Nephron progenitor cell (in vitro differentiated cells): Measurements from ENCODE around the gene BNIPL.

Experiments used
- DNase-seq: peaks from one replicate; pipeline ENCODE4 v3.0.0; 2021
- H3K27ac Mint-ChIP-seq: 2 replicates; pipeline ENCODE4 v1.8.0; 2021; ENCODE audit warnings: mild to moderate bottlenecking, moderate library complexity, mixed read lengths
- H3K27me3 Mint-ChIP-seq: 2 replicates; pipeline ENCODE4 v1.8.0; 2021; ENCODE audit warnings: mild to moderate bottlenecking, low read depth, mixed read lengths; ENCODE audit not compliant: poor library complexity
- H3K36me3 Mint-ChIP-seq: 2 replicates; pipeline ENCODE4 v1.8.0; 2021; ENCODE audit warnings: low read depth, mixed read lengths
- H3K4me1 Mint-ChIP-seq: 2 replicates; pipeline ENCODE4 v1.8.0; 2021; ENCODE audit warnings: mixed read lengths
- H3K4me3 Mint-ChIP-seq: 2 replicates; pipeline ENCODE4 v1.8.0; 2021; ENCODE audit warnings: mild to moderate bottlenecking, moderate library complexity, mixed read lengths
- H3K9me3 Mint-ChIP-seq: 2 replicates; pipeline ENCODE4 v1.8.0; 2021; ENCODE audit warnings: mild to moderate bottlenecking, moderate library complexity, mixed read lengths
- TF ChIP-seq, protein P1 (sequence below): fragments of 200-600 bp; sonication (generic); IDR thresholded peaks from 2 replicates; pipeline ENCODE4 v1.5.0; 2021; ENCODE audit warnings: antibody characterized with exemption

The BNIPL gene

GRCh38 chr1:151010346-151010726 lies 26.1 kb upstream of the BNIPL start:
- DNase-seq: no peak
- H3K27ac Mint-ChIP-seq: no peak overlapping the region
- no peaks in the 10 kb centered on the region for H3K36me3 Mint-ChIP-seq
- TF ChIP-seq, protein P1, sequence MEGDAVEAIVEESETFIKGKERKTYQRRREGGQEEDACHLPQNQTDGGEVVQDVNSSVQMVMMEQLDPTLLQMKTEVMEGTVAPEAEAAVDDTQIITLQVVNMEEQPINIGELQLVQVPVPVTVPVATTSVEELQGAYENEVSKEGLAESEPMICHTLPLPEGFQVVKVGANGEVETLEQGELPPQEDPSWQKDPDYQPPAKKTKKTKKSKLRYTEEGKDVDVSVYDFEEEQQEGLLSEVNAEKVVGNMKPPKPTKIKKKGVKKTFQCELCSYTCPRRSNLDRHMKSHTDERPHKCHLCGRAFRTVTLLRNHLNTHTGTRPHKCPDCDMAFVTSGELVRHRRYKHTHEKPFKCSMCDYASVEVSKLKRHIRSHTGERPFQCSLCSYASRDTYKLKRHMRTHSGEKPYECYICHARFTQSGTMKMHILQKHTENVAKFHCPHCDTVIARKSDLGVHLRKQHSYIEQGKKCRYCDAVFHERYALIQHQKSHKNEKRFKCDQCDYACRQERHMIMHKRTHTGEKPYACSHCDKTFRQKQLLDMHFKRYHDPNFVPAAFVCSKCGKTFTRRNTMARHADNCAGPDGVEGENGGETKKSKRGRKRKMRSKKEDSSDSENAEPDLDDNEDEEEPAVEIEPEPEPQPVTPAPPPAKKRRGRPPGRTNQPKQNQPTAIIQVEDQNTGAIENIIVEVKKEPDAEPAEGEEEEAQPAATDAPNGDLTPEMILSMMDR: no peak
- H3K9me3 Mint-ChIP-seq: no peaks in the 10 kb centered on the region
- H3K4me1 Mint-ChIP-seq: peaks cover 73% of the 10 kb centered on the region
- H3K4me3 Mint-ChIP-seq: peak overlapping the region; percentile 98
- peaks cover 6% of the 10 kb centered on the region for H3K27me3 Mint-ChIP-seq

- H3K27me3 Mint-ChIP-seq: peaks cover 6% of the 10 kb centered on the region
- H3K27ac Mint-ChIP-seq: no peak overlapping the region
- H3K4me3 Mint-ChIP-seq: no peak overlapping the region
- TF ChIP-seq, protein P1: no peak
- DNase-seq: no peak
- peaks cover 64% of the 10 kb centered on the region for H3K4me1 Mint-ChIP-seq
- H3K9me3 Mint-ChIP-seq: no peaks in the 10 kb centered on the region
- H3K36me3 Mint-ChIP-seq: no peaks in the 10 kb centered on the region
Measured at GRCh38 chr1:151011154-151011850, 25.1 kb upstream of the BNIPL start.

GRCh38 chr1:151012684-151013471 lies 23.5 kb upstream of the BNIPL start:
- Mint-ChIP-seq H3K4me3 (no peak overlapping the region), H3K27ac (peak overlapping the region; percentile 91), H3K9me3 (no peaks in the 10 kb centered on the region), H3K27me3 (peaks cover 6% of the 10 kb centered on the region), H3K4me1 (peaks cover 48% of the 10 kb centered on the region), H3K36me3 (peaks cover 2% of the 10 kb centered on the region)
- no peak for DNase-seq
- TF ChIP-seq, protein P1: no peak

DNA sequence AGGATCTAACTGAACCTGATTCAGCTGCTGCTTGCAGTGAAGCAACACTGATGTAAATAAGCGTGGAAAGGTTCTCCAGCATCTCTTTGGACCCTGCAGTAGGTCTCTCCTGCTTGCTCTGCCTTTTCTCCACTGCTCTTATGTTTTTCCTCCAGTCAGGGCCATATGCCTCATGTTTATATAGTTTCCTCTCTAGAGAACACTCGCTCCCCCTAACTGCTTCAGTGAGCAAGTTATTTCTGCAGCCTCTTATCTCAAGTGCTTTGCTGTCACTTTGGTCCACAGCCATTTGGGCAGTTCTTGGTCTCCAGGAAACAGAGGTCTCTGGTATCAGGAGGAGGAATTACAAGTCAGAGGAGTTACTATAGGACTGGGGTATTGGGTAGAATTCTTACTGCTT lies 22.9 kb upstream of the BNIPL start:
- peak overlapping the region; percentile 91 for H3K27ac Mint-ChIP-seq
- H3K27me3 Mint-ChIP-seq: peaks cover 6% of the 10 kb centered on the region
- TF ChIP-seq, protein P1: no peak
- H3K9me3 Mint-ChIP-seq: no peaks in the 10 kb centered on the region
- no peak for DNase-seq
- peaks cover 8% of the 10 kb centered on the region for H3K36me3 Mint-ChIP-seq
- H3K4me1 Mint-ChIP-seq: peaks cover 42% of the 10 kb centered on the region
- H3K4me3 Mint-ChIP-seq: no peak overlapping the region

GRCh38 chr1:151024540-151025146 lies 11.7 kb upstream of the BNIPL start:
- peaks cover 65% of the 10 kb centered on the region for H3K36me3 Mint-ChIP-seq
- peak; percentile 79 for DNase-seq
- H3K27me3 Mint-ChIP-seq: no peaks in the 10 kb centered on the region
- H3K27ac Mint-ChIP-seq: no peak overlapping the region
- no peaks in the 10 kb centered on the region for H3K4me1 Mint-ChIP-seq
- no peaks in the 10 kb centered on the region for H3K9me3 Mint-ChIP-seq
- no peak overlapping the region for H3K4me3 Mint-ChIP-seq
- TF ChIP-seq, protein P1: peak; percentile 59
